AG04450 (cell line): ENCODE results near the gene C1orf21. TPM values are rescaled to one million over a fixed set of nuclear protein-coding genes. Genes with fewer than 3 reads are reported as not detected.

Experiments used
- CTCF ChIA-PET: fragments of 300-600, 350-600 bp; formaldehyde crosslinking; extraction: SDS; loops from one replicate; lab custom pipeline; 2022; ENCODE audit warnings: antibody characterized with exemption, inconsistent platforms; lab: Charles Lee
- POLR2A ChIA-PET: fragments of 350-600 bp; formaldehyde crosslinking; extraction: SDS; loops from one replicate; lab custom pipeline; 2021; ENCODE audit warnings: antibody characterized with exemption, inconsistent platforms; lab: Yijun Ruan, JAX
- DNase-seq: peaks from one replicate; pipeline ENCODE4 v3.0.0-alpha.2; 2011; ENCODE audit warnings: low read depth, low spot score
- H3K27ac ChIP-seq: one replicate; pipeline ENCODE4 v1.5.1; 2012; ENCODE audit warnings: low read depth, low read length, control low read depth
- H3K27me3 ChIP-seq: one replicate; pipeline ENCODE4 v1.6.0; 2012; ENCODE audit warnings: low read length; ENCODE audit not compliant: control insufficient read depth, insufficient read depth
- H3K4me3 ChIP-seq: 2 replicates; pipeline ENCODE4 v1.5.1; 2011; ENCODE audit warnings: mild to moderate bottlenecking, low read depth, low read length, control low read depth
- H3K9me3 ChIP-seq: 2 replicates; pipeline ENCODE4 v1.5.1; 2012; ENCODE audit warnings: low read length; ENCODE audit not compliant: control insufficient read depth, insufficient read depth
- polyA plus RNA-seq: library from polyadenylated mRNA; depleted of rRNA; stranded (reverse); fragments of >200 nt; gene quantifications from 2 replicates; pipeline ENCODE4 v1.2.3, GENCODE V29; 2011
- TF ChIP-seq, protein P1 (sequence below): IDR thresholded peaks from 2 replicates; pipeline ENCODE4 v1.5.1; 2011; ENCODE audit warnings: low read depth, low read length, control low read depth, inconsistent platforms

Gene C1orf21
- polyA plus RNA-seq, 1 experiment = 29.5 TPM

DNA sequence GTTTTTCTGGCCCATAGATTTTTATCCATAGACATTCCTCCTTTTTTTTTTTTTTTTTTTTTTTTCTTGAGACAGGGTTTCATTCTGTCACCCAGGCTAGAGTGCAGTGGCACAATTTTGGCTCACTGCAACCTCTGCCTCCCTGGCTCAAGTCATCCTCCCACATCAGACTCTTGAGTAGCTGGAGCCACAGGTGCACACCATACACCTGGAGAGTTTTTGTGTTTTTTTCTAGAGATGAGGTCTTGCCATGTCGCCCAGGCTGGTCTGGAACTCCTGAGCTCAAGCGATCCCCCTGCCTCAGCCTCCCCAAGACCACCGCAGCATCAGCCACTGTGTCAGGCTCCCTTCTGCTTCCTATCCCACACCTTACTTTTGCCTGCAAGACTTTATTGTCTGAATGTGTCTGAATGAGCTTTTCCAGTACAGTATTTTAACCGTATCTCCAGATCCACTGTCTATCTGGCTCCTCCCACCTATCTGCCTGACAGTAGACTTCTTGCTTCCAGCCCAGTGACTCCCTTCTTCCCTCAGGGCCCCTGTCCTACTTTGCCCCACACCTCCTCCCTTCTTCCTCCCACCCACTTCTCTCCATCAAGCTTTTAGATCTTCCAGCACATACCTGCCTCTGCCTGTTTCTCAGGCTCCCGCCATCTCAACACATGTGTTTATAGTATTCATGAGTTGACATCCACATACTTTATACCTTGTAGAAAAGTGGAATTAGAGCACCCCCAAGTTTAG lies 6.1 kb downstream of the C1orf21 start:
- Histone ChIP-seq H3K4me3 (no peak overlapping the region), H3K27me3 (no peaks in the 10 kb centered on the region), H3K27ac (no peak overlapping the region), H3K9me3 (no peaks in the 10 kb centered on the region)
- ChIA-PET CTCF (interaction anchor here (2.1 kb wide), 1 partner anchor 271 kb away, joined by 6 read pairs; no protein-coding TSS in a partner anchor), POLR2A (no interaction called here)
- TF ChIP-seq, protein P1, sequence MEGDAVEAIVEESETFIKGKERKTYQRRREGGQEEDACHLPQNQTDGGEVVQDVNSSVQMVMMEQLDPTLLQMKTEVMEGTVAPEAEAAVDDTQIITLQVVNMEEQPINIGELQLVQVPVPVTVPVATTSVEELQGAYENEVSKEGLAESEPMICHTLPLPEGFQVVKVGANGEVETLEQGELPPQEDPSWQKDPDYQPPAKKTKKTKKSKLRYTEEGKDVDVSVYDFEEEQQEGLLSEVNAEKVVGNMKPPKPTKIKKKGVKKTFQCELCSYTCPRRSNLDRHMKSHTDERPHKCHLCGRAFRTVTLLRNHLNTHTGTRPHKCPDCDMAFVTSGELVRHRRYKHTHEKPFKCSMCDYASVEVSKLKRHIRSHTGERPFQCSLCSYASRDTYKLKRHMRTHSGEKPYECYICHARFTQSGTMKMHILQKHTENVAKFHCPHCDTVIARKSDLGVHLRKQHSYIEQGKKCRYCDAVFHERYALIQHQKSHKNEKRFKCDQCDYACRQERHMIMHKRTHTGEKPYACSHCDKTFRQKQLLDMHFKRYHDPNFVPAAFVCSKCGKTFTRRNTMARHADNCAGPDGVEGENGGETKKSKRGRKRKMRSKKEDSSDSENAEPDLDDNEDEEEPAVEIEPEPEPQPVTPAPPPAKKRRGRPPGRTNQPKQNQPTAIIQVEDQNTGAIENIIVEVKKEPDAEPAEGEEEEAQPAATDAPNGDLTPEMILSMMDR = no peak
- no peak for DNase-seq

DNA sequence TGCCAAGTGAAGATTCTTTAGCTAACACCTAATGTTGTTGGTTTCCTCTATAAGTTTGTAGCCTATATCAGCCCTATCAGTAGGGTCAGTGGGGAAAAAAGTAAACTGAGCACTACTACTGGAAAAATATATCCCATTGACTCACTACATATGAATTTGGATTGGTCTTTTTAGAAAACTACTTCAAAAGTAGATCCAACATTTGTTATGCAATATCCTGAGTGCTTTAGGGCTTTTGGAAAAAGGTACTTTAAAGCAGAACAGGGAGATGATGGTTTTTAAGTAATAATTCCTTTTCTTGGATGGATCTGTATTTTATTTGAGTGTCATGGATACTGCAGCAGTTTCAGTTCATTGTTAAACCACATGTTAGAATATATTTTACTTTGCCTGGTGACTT lies 7.1 kb downstream of the C1orf21 start:
- no peak overlapping the region for H3K27ac ChIP-seq
- TF ChIP-seq, protein P1 = no peak

DNA sequence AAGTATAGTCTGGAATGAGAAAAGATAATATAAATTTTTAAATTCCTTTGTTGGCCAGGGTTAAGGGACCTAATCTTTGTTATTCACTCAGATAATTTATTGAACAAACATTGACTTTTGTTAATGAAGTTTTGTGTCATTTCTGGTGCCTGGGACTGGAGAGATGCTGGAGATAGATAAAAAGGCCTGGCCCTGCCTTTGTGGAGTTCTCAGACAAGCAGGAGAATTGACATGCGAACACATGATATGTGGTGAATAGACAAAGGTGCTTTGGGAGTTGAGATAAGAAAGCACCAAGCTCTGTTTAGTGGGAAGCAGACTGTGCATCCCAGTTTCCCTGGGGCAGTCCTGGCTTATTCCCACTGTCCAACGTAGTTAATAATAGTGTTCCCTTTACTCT lies 8.5 kb downstream of the C1orf21 start:
- DNase-seq = no peak
- ChIA-PET CTCF (no interaction called here), POLR2A (no interaction called here)
- no peak overlapping the region for H3K27ac ChIP-seq
- H3K9me3 ChIP-seq = no peaks in the 10 kb centered on the region
- no peak overlapping the region for H3K4me3 ChIP-seq
- TF ChIP-seq, protein P1 = no peak
- H3K27me3 ChIP-seq = no peaks in the 10 kb centered on the region

More for the DNA sequence above, 7.1 kb downstream of the C1orf21 start:
- no peaks in the 10 kb centered on the region for H3K9me3 ChIP-seq
- CTCF ChIA-PET = interaction anchor here (2.1 kb wide), 1 partner anchor 270 kb away, joined by 6 read pairs; no protein-coding TSS in a partner anchor
- H3K4me3 ChIP-seq = no peak overlapping the region
- H3K27me3 ChIP-seq = no peaks in the 10 kb centered on the region
- POLR2A ChIA-PET = no interaction called here
- no peak for DNase-seq

DNA sequence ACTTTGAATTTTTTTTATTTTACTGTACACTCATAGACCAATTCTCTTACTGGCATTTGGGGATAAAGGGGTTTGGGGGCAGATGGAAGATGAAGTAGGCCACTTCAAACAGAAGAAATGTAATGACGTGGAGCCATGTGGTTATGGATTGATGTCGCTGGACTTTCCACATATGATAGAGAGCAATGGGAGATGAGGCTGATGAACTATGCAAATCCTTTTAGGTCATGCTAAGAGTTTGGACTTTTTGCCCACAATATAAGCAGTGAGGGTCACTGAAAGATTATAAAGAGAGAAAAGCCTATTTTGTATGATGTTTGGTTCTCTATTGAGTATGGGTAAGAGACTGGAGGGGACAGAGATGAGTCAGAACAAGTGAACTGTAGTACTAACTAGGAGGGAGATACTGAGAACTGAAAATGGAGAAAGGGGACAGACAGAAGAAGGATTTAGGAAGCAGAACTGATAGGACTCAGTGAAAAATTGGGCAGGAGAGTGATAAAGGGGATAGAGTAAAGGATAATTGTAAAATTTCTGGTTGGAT lies 9.2 kb downstream of the C1orf21 start:
- H3K27ac ChIP-seq = no peak overlapping the region
- H3K9me3 ChIP-seq = no peaks in the 10 kb centered on the region
- DNase-seq = no peak
- ChIA-PET CTCF (no interaction called here), POLR2A (no interaction called here)
- no peaks in the 10 kb centered on the region for H3K27me3 ChIP-seq
- no peak overlapping the region for H3K4me3 ChIP-seq
- TF ChIP-seq, protein P1 = no peak

DNA sequence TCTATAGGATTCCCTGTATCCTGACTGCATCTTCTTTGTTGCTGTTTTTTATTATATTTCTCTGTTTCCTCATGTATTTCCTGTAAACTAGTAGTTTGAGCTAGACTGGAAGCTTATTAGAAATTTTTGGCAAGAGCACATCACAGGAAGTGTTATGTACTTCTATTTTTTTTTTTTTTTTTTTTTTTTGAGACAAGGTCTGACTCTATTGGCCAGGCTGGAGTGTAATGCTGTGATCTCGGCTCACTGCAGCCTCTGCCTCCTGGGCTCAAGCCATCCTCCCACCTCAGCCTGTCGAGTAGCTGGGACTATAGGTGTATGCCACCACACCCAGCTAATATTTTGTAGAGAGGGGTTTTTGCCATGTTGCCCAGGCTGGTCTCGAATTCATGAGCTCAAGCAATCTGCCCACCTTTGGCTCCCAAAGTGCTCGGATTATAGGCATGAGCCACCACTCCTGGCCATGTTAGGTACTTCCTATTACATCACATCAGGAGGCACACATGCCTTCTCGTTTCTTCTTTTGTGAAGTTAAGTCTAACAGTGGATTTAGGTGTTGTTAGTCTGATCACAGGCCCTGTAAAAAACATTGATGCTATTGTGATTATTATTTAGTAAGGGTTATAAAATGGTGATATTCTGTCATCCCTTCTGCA lies 12.5 kb downstream of the C1orf21 start:
- Histone ChIP-seq H3K4me3 (no peak overlapping the region), H3K27ac (no peak overlapping the region), H3K27me3 (no peaks in the 10 kb centered on the region), H3K9me3 (no peaks in the 10 kb centered on the region)
- POLR2A ChIA-PET = no interaction called here
- CTCF ChIA-PET = interaction anchor here (0.6 to 1.7 kb wide), 2 partner anchors 11 to 32 kb away, joined by 3 to 6 read pairs; no protein-coding TSS in a partner anchor
- TF ChIP-seq, protein P1 = no peak
- DNase-seq = no peak
